Measurements from ENCODE around the gene MGAT4B.

DNA sequence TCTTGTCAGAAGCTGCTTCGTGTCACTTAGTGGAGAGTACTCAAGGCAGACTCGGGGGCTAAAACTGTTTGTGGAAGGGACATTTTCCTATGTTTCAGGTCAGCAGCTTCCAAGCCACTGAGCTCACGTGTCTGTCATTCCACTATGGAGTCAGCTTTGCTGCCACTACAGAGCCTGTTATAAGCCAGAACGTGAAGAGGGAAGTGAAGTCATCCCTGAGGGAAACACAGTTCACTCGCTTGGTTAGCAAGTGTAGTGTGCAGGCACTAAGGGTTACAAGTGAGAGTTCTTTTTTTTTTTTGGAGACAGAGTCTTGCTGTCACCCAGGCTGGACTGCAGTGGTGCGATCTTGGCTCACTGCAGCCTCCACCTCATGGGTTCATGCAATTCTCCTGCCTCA, 37.4 kb downstream of the MGAT4B start:
- no peak for TF ChIP-seq ZFP3 (CRISPR knock-in tag; IDR thresholded peaks at IDR 0.05)
- TF ChIP-seq, protein P1, sequence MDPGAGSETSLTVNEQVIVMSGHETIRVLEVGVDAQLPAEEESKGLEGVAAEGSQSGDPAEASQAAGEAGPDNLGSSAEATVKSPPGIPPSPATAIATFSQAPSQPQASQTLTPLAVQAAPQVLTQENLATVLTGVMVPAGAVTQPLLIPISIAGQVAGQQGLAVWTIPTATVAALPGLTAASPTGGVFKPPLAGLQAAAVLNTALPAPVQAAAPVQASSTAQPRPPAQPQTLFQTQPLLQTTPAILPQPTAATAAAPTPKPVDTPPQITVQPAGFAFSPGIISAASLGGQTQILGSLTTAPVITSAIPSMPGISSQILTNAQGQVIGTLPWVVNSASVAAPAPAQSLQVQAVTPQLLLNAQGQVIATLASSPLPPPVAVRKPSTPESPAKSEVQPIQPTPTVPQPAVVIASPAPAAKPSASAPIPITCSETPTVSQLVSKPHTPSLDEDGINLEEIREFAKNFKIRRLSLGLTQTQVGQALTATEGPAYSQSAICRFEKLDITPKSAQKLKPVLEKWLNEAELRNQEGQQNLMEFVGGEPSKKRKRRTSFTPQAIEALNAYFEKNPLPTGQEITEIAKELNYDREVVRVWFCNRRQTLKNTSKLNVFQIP (CRISPR knock-in tag; IDR thresholded peaks at IDR 0.05; ENCODE audit: borderline replicate concordance, low read depth): no peak

All from SK-N-SH treated with all-trans-retinoic acid at 6 μM for 48 hours (cell line).